GM21619 (cell line): ENCODE measurements around the gene PEX19.

Source experiments
- ATAC-seq: cut with Tn5 transposase; IDR thresholded peaks from one replicate; pipeline ENCODE4 v1.9.1; 2021; ENCODE audit not compliant: unreplicated experiment

PEX19 gene

GRCh38 chr1:160282807-160283206 lies 2.1 kb downstream of the PEX19 start:
- ATAC-seq = no peak

- ATAC-seq = no peak
These were observed 6.9 kb downstream of the PEX19 start for GRCh38 chr1:160277987-160278386.

GRCh38 chr1:160277330-160277729 lies 7.6 kb downstream of the PEX19 start:
- ATAC-seq = no peak

- ATAC-seq = no peak
These were observed 13.9 kb downstream of the PEX19 start for GRCh38 chr1:160271025-160271424.

GRCh38 chr1:160267284-160267991 lies 17.5 kb downstream of the PEX19 start:
- ATAC-seq = no peak

- no peak for ATAC-seq
These were observed 20.1 kb downstream of the PEX19 start for GRCh38 chr1:160264795-160265307.

GRCh38 chr1:160261893-160262794 lies 22.8 kb downstream of the PEX19 start, which contains the start of gene DCAF8:
TSS of gene DCAF8 (minus strand) at chr1:160262549. CDS start at chr1:160244008, 18,541 bp downstream.
- peak; percentile 73 for ATAC-seq

GRCh38 chr1:160261556-160261892 lies 23.4 kb downstream of the PEX19 start:
- peak; percentile 25 for ATAC-seq

- no peak for ATAC-seq
These were observed 24.2 kb downstream of the PEX19 start for GRCh38 chr1:160260406-160261382.

- ATAC-seq = no peak
These were observed 26.6 kb downstream of the PEX19 start for GRCh38 chr1:160258177-160258798.

- ATAC-seq = no peak
These were observed 27.4 kb downstream of the PEX19 start for GRCh38 chr1:160257411-160258015.

GRCh38 chr1:160256396-160257046 lies 28.4 kb downstream of the PEX19 start:
- no peak for ATAC-seq

GRCh38 chr1:160255781-160256300 lies 29.1 kb downstream of the PEX19 start:
- ATAC-seq = no peak

- no peak for ATAC-seq
These were observed 33.0 kb downstream of the PEX19 start for GRCh38 chr1:160251687-160252526.

GRCh38 chr1:160251011-160251410 lies 33.9 kb downstream of the PEX19 start:
- no peak for ATAC-seq

GRCh38 chr1:160247053-160247452 lies 37.9 kb downstream of the PEX19 start:
- no peak for ATAC-seq

GRCh38 chr1:160245434-160245833 lies 39.5 kb downstream of the PEX19 start:
- ATAC-seq = no peak

GRCh38 chr1:160244209-160244608 lies 40.7 kb downstream of the PEX19 start:
- ATAC-seq = no peak
